Stimulated activated CD8-positive, alpha-beta memory T cell treated with anti-CD3 and anti-CD28 coated beads, Interleukin-15, amount 100 ng/mL, for 24 hours (primary cell): ENCODE results near the gene POU5F2.

Experiments
- DNase-seq: peaks from one replicate; pipeline ENCODE4 v3.0.0-alpha.2; 2020; ENCODE audit warnings: low read depth

POU5F2 gene

GRCh38 chr5:93715761-93716160 is 25.6 kb downstream of the POU5F2 start:
- no peak for DNase-seq

- no peak for DNase-seq
Measured at GRCh38 chr5:93715327-93715726, 26.1 kb downstream of the POU5F2 start.

- DNase-seq = no peak
Measured at GRCh38 chr5:93708442-93708841, 33.0 kb downstream of the POU5F2 start.

GRCh38 chr5:93705896-93706295 is 35.5 kb downstream of the POU5F2 start:
- DNase-seq = no peak

- DNase-seq = no peak
Measured at GRCh38 chr5:93704996-93705395, 36.4 kb downstream of the POU5F2 start.

- DNase-seq = no peak
Measured at GRCh38 chr5:93691997-93692396, 49.4 kb downstream of the POU5F2 start.
